ENCODE results near the gene FAM107B. TPM values are rescaled to one million over a fixed set of nuclear protein-coding genes. Genes with fewer than 3 reads are reported as not detected.

Gene FAM107B
- total RNA-seq, 1 donor from 2014 or later = 40.7 TPM

DNA sequence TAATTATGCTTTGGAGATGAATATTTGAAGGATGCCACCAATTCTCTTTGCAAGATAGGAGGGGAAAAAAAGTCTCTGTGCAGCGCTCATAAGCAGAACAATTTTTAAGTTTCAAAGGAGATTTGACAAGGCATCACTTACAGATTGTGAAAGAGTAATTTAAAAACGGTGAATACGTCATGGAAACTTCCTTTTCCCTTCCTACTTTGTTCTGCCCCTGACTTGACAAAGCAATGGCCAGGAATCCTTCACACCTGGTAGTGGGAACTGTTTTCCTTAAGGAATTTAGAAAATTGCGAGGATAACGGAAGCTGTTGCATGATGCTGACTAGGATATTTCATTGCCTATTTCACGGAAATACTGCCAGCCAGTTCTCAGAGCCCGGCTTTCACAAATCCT lies 16.7 kb downstream of the FAM107B start:
- TF ChIP-seq, protein P1, sequence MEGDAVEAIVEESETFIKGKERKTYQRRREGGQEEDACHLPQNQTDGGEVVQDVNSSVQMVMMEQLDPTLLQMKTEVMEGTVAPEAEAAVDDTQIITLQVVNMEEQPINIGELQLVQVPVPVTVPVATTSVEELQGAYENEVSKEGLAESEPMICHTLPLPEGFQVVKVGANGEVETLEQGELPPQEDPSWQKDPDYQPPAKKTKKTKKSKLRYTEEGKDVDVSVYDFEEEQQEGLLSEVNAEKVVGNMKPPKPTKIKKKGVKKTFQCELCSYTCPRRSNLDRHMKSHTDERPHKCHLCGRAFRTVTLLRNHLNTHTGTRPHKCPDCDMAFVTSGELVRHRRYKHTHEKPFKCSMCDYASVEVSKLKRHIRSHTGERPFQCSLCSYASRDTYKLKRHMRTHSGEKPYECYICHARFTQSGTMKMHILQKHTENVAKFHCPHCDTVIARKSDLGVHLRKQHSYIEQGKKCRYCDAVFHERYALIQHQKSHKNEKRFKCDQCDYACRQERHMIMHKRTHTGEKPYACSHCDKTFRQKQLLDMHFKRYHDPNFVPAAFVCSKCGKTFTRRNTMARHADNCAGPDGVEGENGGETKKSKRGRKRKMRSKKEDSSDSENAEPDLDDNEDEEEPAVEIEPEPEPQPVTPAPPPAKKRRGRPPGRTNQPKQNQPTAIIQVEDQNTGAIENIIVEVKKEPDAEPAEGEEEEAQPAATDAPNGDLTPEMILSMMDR (IDR thresholded peaks at IDR 0.05) = no peak
- H3K27me3 Mint-ChIP-seq (ENCODE audit: unreplicated experiment) = peaks cover 25% of the 10 kb centered on the region
- no peaks in the 10 kb centered on the region for H3K9me3 Mint-ChIP-seq (ENCODE audit: unreplicated experiment)
- H3K4me1 Mint-ChIP-seq (ENCODE audit: unreplicated experiment) = no peaks in the 10 kb centered on the region
- no peaks in the 10 kb centered on the region for H3K36me3 Mint-ChIP-seq (ENCODE audit: unreplicated experiment)
- DNase-seq (ENCODE audit: extremely low spot score, unreplicated experiment) = no peak
- H3K4me3 Mint-ChIP-seq (ENCODE audit: unreplicated experiment) = no peak overlapping the region
- no peak overlapping the region for H3K27ac Mint-ChIP-seq (ENCODE audit: unreplicated experiment)

DNA sequence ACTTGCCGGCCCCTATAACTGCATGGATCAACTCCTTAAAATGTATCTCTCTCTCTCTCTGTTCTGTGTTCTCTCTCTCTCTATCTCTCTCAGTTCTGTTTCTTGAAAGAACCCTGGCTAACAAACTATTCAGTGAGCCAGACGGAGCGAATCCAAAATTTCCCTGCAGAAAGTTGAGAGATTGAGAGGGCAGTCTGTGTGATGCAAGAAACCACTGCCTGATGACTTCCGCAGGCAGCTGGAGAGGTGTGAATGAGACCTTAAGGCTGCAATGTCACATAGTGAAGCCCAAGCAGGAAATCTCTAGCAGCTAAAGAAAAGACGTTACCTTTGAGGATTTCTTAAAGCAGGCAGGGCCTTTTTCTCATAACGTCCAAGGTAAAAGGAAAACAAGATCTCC lies 17.3 kb downstream of the FAM107B start:
- no peak for DNase-seq (ENCODE audit: extremely low spot score, unreplicated experiment)
- H3K27ac Mint-ChIP-seq (ENCODE audit: unreplicated experiment) = no peak overlapping the region
- H3K4me1 Mint-ChIP-seq (ENCODE audit: unreplicated experiment) = no peaks in the 10 kb centered on the region
- peaks cover 26% of the 10 kb centered on the region for H3K27me3 Mint-ChIP-seq (ENCODE audit: unreplicated experiment)
- TF ChIP-seq, protein P1 (IDR thresholded peaks at IDR 0.05) = no peak
- no peaks in the 10 kb centered on the region for H3K36me3 Mint-ChIP-seq (ENCODE audit: unreplicated experiment)
- no peaks in the 10 kb centered on the region for H3K9me3 Mint-ChIP-seq (ENCODE audit: unreplicated experiment)
- H3K4me3 Mint-ChIP-seq (ENCODE audit: unreplicated experiment) = no peak overlapping the region

DNA sequence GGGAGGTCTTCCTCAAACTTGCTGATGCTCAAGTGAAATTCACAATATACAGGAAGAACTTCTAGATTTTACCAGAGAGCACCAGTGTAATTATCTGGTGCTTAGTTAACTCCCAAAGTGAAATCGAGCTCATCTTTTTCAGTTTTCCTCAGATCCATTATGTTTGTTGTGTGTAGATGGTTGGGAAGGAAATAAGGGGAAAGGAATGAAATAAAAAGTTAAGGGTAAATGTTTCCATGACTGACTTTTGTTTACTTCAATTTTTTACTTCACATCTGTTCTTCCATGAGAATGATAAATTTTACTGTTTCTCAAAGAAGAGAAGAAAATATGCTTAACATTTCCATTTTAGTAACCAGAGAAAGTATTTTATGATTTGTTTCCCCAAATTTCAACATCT lies 21.3 kb downstream of the FAM107B start:
- DNase-seq (ENCODE audit: extremely low spot score, unreplicated experiment) = no peak
- Mint-ChIP-seq H3K27me3 (ENCODE audit: unreplicated experiment) (peaks cover 24% of the 10 kb centered on the region), H3K27ac (ENCODE audit: unreplicated experiment) (no peak overlapping the region), H3K36me3 (ENCODE audit: unreplicated experiment) (no peaks in the 10 kb centered on the region), H3K4me1 (ENCODE audit: unreplicated experiment) (peaks cover 9% of the 10 kb centered on the region), H3K9me3 (ENCODE audit: unreplicated experiment) (no peaks in the 10 kb centered on the region), H3K4me3 (ENCODE audit: unreplicated experiment) (no peak overlapping the region)
- TF ChIP-seq, protein P1 (IDR thresholded peaks at IDR 0.05) = no peak

DNA sequence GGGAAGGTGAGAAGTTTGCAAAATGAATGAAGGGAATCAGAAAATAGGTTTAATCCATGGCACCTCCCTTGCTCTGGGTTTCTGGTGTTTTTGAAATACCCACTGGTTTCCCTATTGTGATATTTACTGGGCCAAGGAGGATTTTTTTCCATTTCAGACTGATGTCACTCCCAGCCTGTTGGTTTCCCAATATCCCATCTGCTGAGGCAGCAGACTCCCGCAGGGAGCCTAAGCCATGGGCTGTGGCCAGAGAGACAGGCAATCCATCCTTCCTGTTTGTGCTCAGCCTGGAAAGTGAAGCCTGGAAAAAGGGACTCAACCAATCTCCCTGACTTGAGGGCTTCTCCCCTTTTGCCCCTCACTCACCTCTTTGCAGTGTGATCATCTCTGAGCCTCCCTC lies 22.8 kb downstream of the FAM107B start:
- TF ChIP-seq, protein P1 (IDR thresholded peaks at IDR 0.05) = no peak
- no peak for DNase-seq (ENCODE audit: extremely low spot score, unreplicated experiment)
- peaks cover 2% of the 10 kb centered on the region for H3K9me3 Mint-ChIP-seq (ENCODE audit: unreplicated experiment)
- H3K36me3 Mint-ChIP-seq (ENCODE audit: unreplicated experiment) = no peaks in the 10 kb centered on the region
- no peak overlapping the region for H3K4me3 Mint-ChIP-seq (ENCODE audit: unreplicated experiment)
- H3K4me1 Mint-ChIP-seq (ENCODE audit: unreplicated experiment) = peaks cover 9% of the 10 kb centered on the region
- peaks cover 32% of the 10 kb centered on the region for H3K27me3 Mint-ChIP-seq (ENCODE audit: unreplicated experiment)
- peak overlapping the region; percentile 34 for H3K27ac Mint-ChIP-seq (ENCODE audit: unreplicated experiment)

DNA sequence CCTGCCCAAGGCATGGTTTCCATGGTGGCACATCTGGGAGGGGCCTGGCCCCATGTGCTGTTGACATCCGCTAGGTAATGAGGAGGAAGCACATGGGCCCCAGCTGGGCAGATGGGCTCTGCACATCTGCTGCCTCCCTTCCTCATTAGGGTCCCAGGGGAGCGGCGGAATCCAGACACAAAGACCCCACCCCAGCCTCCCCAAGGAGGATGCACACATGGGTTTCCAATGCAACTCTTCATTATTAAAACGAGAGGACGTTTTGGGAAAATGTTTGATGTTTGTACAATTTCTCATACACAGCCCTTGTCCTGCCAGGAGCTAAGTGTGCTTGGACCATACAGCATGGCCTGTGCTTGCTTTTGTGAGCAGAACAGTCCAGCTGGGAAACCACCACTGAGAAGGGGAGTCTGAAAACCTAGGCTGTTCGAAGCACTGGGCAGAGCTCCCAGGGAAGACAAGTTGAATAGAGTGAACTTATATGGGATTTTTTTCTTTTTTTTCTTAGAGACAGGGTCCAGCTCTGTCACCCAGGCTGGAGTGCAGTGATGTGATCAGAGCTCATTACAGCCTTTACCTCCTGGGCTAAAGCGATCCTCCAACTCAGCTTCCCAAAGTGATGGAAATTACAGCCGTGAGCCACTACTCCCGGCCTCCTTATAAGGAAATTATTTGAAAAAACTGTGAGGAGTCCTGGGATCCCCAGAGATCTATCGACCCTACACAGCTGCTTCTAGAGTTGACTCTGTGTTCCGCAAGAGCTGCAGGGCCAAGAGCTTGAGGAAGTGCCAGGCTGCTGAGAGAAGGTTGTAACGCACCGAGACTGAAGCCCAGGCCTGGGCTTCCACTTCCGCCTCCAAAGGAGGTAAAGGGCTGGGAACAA lies 23.4 kb downstream of the FAM107B start:
- TF ChIP-seq, protein P1 (IDR thresholded peaks at IDR 0.05) = no peak
- no peaks in the 10 kb centered on the region for H3K36me3 Mint-ChIP-seq (ENCODE audit: unreplicated experiment)

More for the DNA sequence above, 23.4 kb downstream of the FAM107B start:
- Mint-ChIP-seq H3K4me3 (ENCODE audit: unreplicated experiment) (no peak overlapping the region), H3K27me3 (ENCODE audit: unreplicated experiment) (peaks cover 37% of the 10 kb centered on the region), H3K27ac (ENCODE audit: unreplicated experiment) (peak overlapping the region; percentile 34), H3K9me3 (ENCODE audit: unreplicated experiment) (peaks cover 4% of the 10 kb centered on the region), H3K4me1 (ENCODE audit: unreplicated experiment) (peaks cover 9% of the 10 kb centered on the region)
- DNase-seq (ENCODE audit: extremely low spot score, unreplicated experiment) = no peak
